ENCODE results near the gene ZCRB1.

ZCRB1 gene

DNA sequence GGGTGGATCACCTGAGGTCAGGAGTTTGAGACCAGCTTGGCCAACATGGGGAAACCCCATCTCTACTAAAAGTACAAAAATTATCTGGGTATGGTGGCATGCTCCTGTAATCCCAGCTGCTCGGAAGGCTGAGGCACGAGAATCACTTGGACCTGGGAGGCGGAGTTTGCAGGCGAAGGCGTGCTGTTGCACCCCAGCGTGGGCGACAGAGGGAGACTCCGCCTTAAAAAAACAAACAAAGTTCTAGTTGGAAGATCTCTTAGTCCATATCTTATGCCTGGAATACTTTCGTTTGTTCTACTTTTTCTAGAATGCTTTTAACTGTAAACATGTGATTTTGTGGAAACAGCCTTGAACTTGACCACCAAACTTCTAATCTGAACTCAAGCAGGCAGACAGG lies 38.8 kb upstream of the ZCRB1 start:
- no peak for TF ChIP-seq SIN3A (IDR thresholded peaks at IDR 0.05; ENCODE audit: borderline replicate concordance, insufficient read depth, low read length)
- TF ChIP-seq TAF1 (IDR thresholded peaks at IDR 0.05; ENCODE audit: borderline replicate concordance, insufficient read depth, low read length) = no peak
- no peak for TF ChIP-seq FOXP2 (optimal IDR thresholded peaks at IDR 0.05; ENCODE audit: borderline replicate concordance, extremely low read depth, extremely low read length, insufficient read depth)
- TF ChIP-seq, protein P1, sequence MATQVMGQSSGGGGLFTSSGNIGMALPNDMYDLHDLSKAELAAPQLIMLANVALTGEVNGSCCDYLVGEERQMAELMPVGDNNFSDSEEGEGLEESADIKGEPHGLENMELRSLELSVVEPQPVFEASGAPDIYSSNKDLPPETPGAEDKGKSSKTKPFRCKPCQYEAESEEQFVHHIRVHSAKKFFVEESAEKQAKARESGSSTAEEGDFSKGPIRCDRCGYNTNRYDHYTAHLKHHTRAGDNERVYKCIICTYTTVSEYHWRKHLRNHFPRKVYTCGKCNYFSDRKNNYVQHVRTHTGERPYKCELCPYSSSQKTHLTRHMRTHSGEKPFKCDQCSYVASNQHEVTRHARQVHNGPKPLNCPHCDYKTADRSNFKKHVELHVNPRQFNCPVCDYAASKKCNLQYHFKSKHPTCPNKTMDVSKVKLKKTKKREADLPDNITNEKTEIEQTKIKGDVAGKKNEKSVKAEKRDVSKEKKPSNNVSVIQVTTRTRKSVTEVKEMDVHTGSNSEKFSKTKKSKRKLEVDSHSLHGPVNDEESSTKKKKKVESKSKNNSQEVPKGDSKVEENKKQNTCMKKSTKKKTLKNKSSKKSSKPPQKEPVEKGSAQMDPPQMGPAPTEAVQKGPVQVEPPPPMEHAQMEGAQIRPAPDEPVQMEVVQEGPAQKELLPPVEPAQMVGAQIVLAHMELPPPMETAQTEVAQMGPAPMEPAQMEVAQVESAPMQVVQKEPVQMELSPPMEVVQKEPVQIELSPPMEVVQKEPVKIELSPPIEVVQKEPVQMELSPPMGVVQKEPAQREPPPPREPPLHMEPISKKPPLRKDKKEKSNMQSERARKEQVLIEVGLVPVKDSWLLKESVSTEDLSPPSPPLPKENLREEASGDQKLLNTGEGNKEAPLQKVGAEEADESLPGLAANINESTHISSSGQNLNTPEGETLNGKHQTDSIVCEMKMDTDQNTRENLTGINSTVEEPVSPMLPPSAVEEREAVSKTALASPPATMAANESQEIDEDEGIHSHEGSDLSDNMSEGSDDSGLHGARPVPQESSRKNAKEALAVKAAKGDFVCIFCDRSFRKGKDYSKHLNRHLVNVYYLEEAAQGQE (IDR thresholded peaks at IDR 0.05; ENCODE audit: insufficient read depth in 1 of 2, low read depth in 2 of 2, low read length in 2 of 2) = no peak
- no peak for TF ChIP-seq POLR2AphosphoS5 (IDR thresholded peaks at IDR 0.05; ENCODE audit: low read depth, low read length)

DNA sequence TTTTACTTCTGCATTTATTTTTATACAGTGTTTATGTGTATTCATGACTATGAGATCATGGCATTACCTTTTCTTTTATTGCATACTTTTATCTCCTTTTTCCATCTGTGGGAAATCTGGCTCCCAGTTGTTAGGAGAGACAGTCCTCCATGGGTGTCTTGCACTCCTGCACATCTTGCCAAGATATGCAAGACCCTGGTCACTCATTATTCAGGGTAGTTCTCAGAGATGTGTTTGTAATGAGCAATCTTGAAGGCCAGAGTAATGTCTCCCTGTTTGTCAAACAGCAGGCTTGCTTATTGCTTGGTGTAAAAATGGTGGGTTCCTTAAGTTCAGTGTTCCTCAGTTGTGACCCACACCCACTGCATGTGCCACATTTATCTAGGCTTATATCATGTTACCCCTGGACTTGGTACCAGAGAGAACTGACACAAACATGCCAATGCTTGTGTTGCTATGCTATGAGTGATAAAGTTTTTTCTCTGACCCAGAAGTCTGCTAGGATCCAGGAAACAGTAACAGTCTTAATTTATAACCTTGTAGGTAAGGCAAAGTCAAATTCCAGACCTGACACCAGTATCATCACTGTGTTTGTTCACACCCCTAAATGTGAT lies 36.9 kb upstream of the ZCRB1 start:
- TF ChIP-seq TAF1 (IDR thresholded peaks at IDR 0.05; ENCODE audit: borderline replicate concordance, insufficient read depth, low read length) (no peak), SIN3A (IDR thresholded peaks at IDR 0.05; ENCODE audit: borderline replicate concordance, insufficient read depth, low read length) (no peak), POLR2AphosphoS5 (IDR thresholded peaks at IDR 0.05; ENCODE audit: low read depth, low read length) (no peak), FOXP2 (optimal IDR thresholded peaks at IDR 0.05; ENCODE audit: borderline replicate concordance, extremely low read depth, extremely low read length, insufficient read depth) (no peak)
- TF ChIP-seq, protein P1 (IDR thresholded peaks at IDR 0.05; ENCODE audit: insufficient read depth in 1 of 2, low read depth in 2 of 2, low read length in 2 of 2) = no peak

DNA sequence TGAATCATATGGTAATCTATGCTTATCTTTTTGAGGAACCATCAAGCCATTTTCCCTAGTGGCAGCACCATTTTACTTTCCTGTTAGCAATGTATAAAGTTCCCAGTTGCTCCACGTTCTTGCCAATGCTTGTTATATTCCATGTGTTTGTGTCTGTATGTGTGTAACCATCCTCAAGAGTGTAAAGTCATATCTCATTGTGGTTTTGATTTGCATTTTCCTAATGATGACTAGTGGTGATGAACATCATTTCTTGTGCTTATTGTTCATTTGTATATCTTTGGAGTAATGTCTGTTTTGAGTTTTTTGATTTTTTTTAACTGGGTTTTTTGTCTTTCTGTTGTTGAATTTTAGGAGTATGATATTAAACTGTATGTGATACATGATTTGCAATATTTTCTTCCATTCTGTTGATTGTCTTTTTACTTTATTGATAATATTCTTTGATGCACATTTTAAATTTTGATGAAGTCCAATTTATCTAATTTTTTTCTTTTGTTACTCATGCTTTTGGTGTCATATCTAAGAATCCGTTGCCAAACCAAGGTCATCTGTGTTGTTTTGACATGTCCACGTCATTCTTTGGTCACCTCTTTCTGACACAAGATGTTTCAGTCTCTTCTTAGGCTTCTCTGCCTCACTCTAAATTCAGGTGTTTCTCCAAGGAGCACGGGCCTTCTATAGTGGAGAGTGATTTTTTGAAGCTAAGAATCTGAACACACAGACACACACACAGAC lies 36.2 kb upstream of the ZCRB1 start:
- no peak for TF ChIP-seq POLR2AphosphoS5 (IDR thresholded peaks at IDR 0.05; ENCODE audit: low read depth, low read length)

DNA sequence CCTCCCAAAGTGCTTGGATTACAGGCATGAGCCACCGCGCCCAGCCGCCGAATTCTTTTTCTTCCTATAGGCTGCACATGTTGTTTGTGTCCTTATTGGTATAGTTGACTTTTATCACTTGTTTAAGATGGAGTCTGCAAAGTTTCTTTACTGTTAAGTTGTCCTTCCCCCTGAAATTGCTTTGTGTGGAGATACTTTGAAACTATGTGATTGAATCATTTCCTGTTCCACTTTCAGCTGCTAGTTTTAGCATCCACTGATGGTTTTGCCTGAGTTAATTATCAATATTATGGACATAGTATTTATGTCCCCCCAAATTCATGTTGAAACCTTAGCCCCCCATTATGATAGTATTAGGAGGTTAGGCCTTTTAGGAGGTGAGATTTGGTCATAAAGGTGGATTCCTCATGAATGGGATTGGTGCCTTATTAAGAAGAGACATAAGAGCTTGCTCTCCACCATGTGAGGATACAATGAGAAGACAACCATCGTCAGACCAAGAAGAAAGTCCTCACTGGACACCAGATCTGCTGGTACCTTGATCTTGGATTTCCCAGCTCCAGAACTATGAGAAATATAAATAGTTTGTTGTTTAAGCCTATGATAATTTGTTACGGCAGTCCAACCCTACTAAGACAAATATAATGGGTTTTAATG lies 35.0 kb upstream of the ZCRB1 start:
- TF ChIP-seq TAF1 (IDR thresholded peaks at IDR 0.05; ENCODE audit: borderline replicate concordance, insufficient read depth, low read length) (no peak), FOXP2 (optimal IDR thresholded peaks at IDR 0.05; ENCODE audit: borderline replicate concordance, extremely low read depth, extremely low read length, insufficient read depth) (no peak), SIN3A (IDR thresholded peaks at IDR 0.05; ENCODE audit: borderline replicate concordance, insufficient read depth, low read length) (no peak), POLR2AphosphoS5 (IDR thresholded peaks at IDR 0.05; ENCODE audit: low read depth, low read length) (no peak)
- TF ChIP-seq, protein P1 (IDR thresholded peaks at IDR 0.05; ENCODE audit: insufficient read depth in 1 of 2, low read depth in 2 of 2, low read length in 2 of 2) = no peak

DNA sequence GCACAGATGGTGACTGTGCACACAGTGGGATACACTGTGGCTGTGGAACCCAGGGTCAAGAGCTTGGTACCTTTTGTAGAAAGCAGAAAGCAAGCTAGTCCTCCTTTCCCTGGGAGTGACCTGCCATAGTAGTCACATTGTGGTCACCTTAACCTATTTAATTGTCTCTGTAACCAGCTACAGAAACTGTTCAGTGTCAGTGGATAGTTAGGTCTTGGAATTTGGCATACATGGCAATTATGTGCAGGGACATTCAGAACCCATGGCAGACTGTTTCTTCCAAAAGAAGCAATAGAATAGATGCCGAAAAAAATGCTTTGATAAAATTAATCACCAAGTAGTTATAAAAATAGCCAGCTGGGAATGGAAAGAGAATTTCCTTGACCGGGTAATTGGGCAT lies 30.4 kb upstream of the ZCRB1 start:
- TF ChIP-seq POLR2AphosphoS5 (IDR thresholded peaks at IDR 0.05; ENCODE audit: low read depth, low read length) (no peak), FOXP2 (optimal IDR thresholded peaks at IDR 0.05; ENCODE audit: borderline replicate concordance, extremely low read depth, extremely low read length, insufficient read depth) (no peak), SIN3A (IDR thresholded peaks at IDR 0.05; ENCODE audit: borderline replicate concordance, insufficient read depth, low read length) (no peak), TAF1 (IDR thresholded peaks at IDR 0.05; ENCODE audit: borderline replicate concordance, insufficient read depth, low read length) (no peak)
- TF ChIP-seq, protein P1 (IDR thresholded peaks at IDR 0.05; ENCODE audit: insufficient read depth in 1 of 2, low read depth in 2 of 2, low read length in 2 of 2) = no peak

Measured in PFSK-1 (cell line).